Caco-2 (cell line): ENCODE measurements around the gene SLC16A9. TPM values are rescaled to one million over a fixed set of nuclear protein-coding genes. Genes with fewer than 3 reads are reported as not detected.

ENCODE experiments used
- BruUV-seq: library from RNA; stranded (reverse); fragments of 400-500 nt; replicated peaks from 2 replicates; lab custom pipeline; 2021; lab: Mats Ljungman, UMichigan
- CTCF ChIA-PET: fragments of 300-600 bp; sonication (Branson Sonifier 250); formaldehyde crosslinking; loops from one replicate; lab custom pipeline; 2022; ENCODE audit warnings: antibody characterized with exemption; lab: Charles Lee
- POLR2A ChIA-PET: fragments of 300-600 bp; sonication (Branson Sonifier 250); formaldehyde crosslinking; loops from one replicate; lab custom pipeline; 2022; ENCODE audit warnings: antibody characterized with exemption; lab: Charles Lee
- DNase-seq, 2 experiments: peaks; one replicate each; pipeline versions ENCODE4 v3.0.0 to v3.0.0-alpha.2; 2020 to 2022
- H3K27me3 ChIP-seq: replicated peaks from 2 replicates; pipeline ENCODE4 v1.6.0; 2011; ENCODE audit warnings: low read length; ENCODE audit not compliant: control insufficient read depth, insufficient read depth
- H3K36me3 ChIP-seq: 2 replicates; pipeline ENCODE4 v1.5.1; 2011; ENCODE audit warnings: low read length; ENCODE audit not compliant: control insufficient read depth, insufficient read depth
- H3K4me1 ChIP-seq: fragments of 250-450 bp; sonication (Bioruptor Pico); 2 replicates; pipeline ENCODE4 v1.5.1; 2020; ENCODE audit warnings: mild to moderate bottlenecking
- H3K4me3 ChIP-seq: 2 replicates; pipeline ENCODE4 v1.5.1; 2011; ENCODE audit warnings: low read depth, mild to moderate bottlenecking, control low read depth, low read length
- H3K9me3 ChIP-seq: fragments of 250-450 bp; sonication (Bioruptor Pico); 2 replicates; pipeline ENCODE4 v1.5.1; 2020; ENCODE audit warnings: mild to moderate bottlenecking, moderate library complexity
- H3K27ac Mint-ChIP-seq: one replicate; pipeline ENCODE4 v1.8.0; 2022; ENCODE audit warnings: mixed read lengths; ENCODE audit not compliant: unreplicated experiment
- H3K27me3 Mint-ChIP-seq: one replicate; pipeline ENCODE4 v1.8.0; 2022; ENCODE audit warnings: mixed read lengths; ENCODE audit not compliant: insufficient read depth, unreplicated experiment
- H3K36me3 Mint-ChIP-seq: one replicate; pipeline ENCODE4 v1.8.0; 2022; ENCODE audit warnings: mild to moderate bottlenecking, mixed read lengths; ENCODE audit not compliant: insufficient read depth, unreplicated experiment
- H3K4me1 Mint-ChIP-seq: one replicate; pipeline ENCODE4 v1.8.0; 2022; ENCODE audit warnings: low read depth, mixed read lengths; ENCODE audit not compliant: unreplicated experiment
- H3K4me3 Mint-ChIP-seq: one replicate; pipeline ENCODE4 v1.8.0; 2022; ENCODE audit warnings: mild to moderate bottlenecking, moderate library complexity, mixed read lengths; ENCODE audit not compliant: unreplicated experiment
- H3K9me3 Mint-ChIP-seq: one replicate; pipeline ENCODE4 v1.8.0; 2022; ENCODE audit warnings: mixed read lengths; ENCODE audit not compliant: unreplicated experiment
- CTCF ChIP-seq, 2 experiments: fragments of 200-600 bp in 1 of 2; IDR thresholded peaks; 1 replicate in 1 of 2; 2 replicates in 1 of 2; pipeline versions ENCODE4 v1.5.1 to v1.8.0; 2011 to 2022; ENCODE audit warnings: antibody characterized with exemption in 1 of 2, control low read depth in 1 of 2, inconsistent platforms in 1 of 2, low read depth in 1 of 2, low read length in 1 of 2, mild to moderate bottlenecking in 1 of 2, moderate library complexity in 1 of 2; ENCODE audit not compliant: insufficient read depth in 1 of 2, severe bottlenecking in 1 of 2, unreplicated experiment in 1 of 2
- intact Hi-C: fragments of 100-400 bp; cut with micrococcal nuclease; formaldehyde crosslinking; loops from one replicate; pipeline ENCODE4 v1.10.0; 2022; ENCODE audit not compliant: unreplicated experiment
- total RNA-seq: library from RNA; stranded (reverse); gene quantifications from 2 replicates; pipeline ENCODE4 v1.2.3, GENCODE V29; 2022

Gene SLC16A9
- total RNA-seq, 1 experiment from 2014 or later, result 0.45 TPM

- ChIA-PET POLR2A (no interaction called here), CTCF (interaction anchor here (2.6 kb wide), 1 partner anchor 199 kb away, joined by 7 read pairs; no protein-coding TSS in a partner anchor)
- H3K27me3 Mint-ChIP-seq, result peaks cover 24% of the 10 kb centered on the region
- H3K9me3 Mint-ChIP-seq, result peaks cover 7% of the 10 kb centered on the region
- H3K4me1 ChIP-seq, result no peaks in the 10 kb centered on the region
- H3K36me3 Mint-ChIP-seq, result no peaks in the 10 kb centered on the region
- H3K4me3 Mint-ChIP-seq, result no peak overlapping the region
- no peak for TF ChIP-seq CTCF (IDR thresholded peaks at IDR 0.05; ENCODE audit: insufficient read depth in 1 of 2, low read depth in 1 of 2, low read length in 1 of 2, severe bottlenecking in 1 of 2, unreplicated experiment in 1 of 2)
- H3K27ac Mint-ChIP-seq, result no peak overlapping the region
- no peaks in the 10 kb centered on the region for H3K4me1 Mint-ChIP-seq
- H3K27me3 ChIP-seq, result no peaks in the 10 kb centered on the region
- no peak overlapping the region for H3K4me3 ChIP-seq
- no TSS peak for BruUV-seq
- H3K36me3 ChIP-seq, result no peaks in the 10 kb centered on the region
- H3K9me3 ChIP-seq, result no peaks in the 10 kb centered on the region; the same call in 1 of the 2 replicates
- intact Hi-C loops, result no loop called here
- DNase-seq, result no peak
Observed at GRCh38 chr10:59631882-59632807, 77.5 kb downstream of the SLC16A9 start.

GRCh38 chr10:59631237-59631636 lies 78.4 kb downstream of the SLC16A9 start:
- DNase-seq, result no peak
- peaks cover 2% of the 10 kb centered on the region for H3K4me1 Mint-ChIP-seq
- POLR2A ChIA-PET, result no interaction called here
- Histone ChIP-seq H3K27me3 (no peaks in the 10 kb centered on the region), H3K9me3 (no peaks in the 10 kb centered on the region), H3K4me1 (peaks cover 2% of the 10 kb centered on the region; the same call in 1 of the 2 replicates), H3K36me3 (no peaks in the 10 kb centered on the region), H3K4me3 (no peak overlapping the region)
- no peak overlapping the region for H3K4me3 Mint-ChIP-seq
- H3K27me3 Mint-ChIP-seq, result peaks cover 20% of the 10 kb centered on the region
- no TSS peak for BruUV-seq
- no peak for TF ChIP-seq CTCF (IDR thresholded peaks at IDR 0.05; ENCODE audit: insufficient read depth in 1 of 2, low read depth in 1 of 2, low read length in 1 of 2, severe bottlenecking in 1 of 2, unreplicated experiment in 1 of 2)
- H3K36me3 Mint-ChIP-seq, result no peaks in the 10 kb centered on the region
- CTCF ChIA-PET, result no interaction called here
- intact Hi-C loops, result no loop called here
- H3K27ac Mint-ChIP-seq, result no peak overlapping the region
- H3K9me3 Mint-ChIP-seq, result no peaks in the 10 kb centered on the region

GRCh38 chr10:59628965-59629364 lies 80.7 kb downstream of the SLC16A9 start:
- Histone ChIP-seq H3K9me3 (no peaks in the 10 kb centered on the region), H3K4me3 (no peak overlapping the region), H3K27me3 (no peaks in the 10 kb centered on the region), H3K4me1 (peaks cover 3% of the 10 kb centered on the region; the same call in 1 of the 2 replicates), H3K36me3 (no peaks in the 10 kb centered on the region)
- Mint-ChIP-seq H3K27ac (no peak overlapping the region), H3K9me3 (no peaks in the 10 kb centered on the region), H3K4me3 (no peak overlapping the region), H3K36me3 (no peaks in the 10 kb centered on the region), H3K4me1 (peaks cover 6% of the 10 kb centered on the region), H3K27me3 (peaks cover 12% of the 10 kb centered on the region)
- intact Hi-C loops, result loop anchor here (5.0 to 10.0 kb wide), 2 partner anchors 78 to 806 kb away; partner anchors contain the start of gene SLC16A9
- no peak for TF ChIP-seq CTCF (IDR thresholded peaks at IDR 0.05; ENCODE audit: insufficient read depth in 1 of 2, low read depth in 1 of 2, low read length in 1 of 2, severe bottlenecking in 1 of 2, unreplicated experiment in 1 of 2)
- no peak for DNase-seq
- ChIA-PET POLR2A (no interaction called here), CTCF (interaction anchor here (0.7 to 1.5 kb wide), 2 partner anchors 80 to 202 kb away, joined by 3 to 6 read pairs; partner anchors contain the start of gene SLC16A9)
- no TSS peak for BruUV-seq
